ES-I3 (cell line): ENCODE results near the gene SEC61A1.

Experiments
- H3K36me3 ChIP-seq: 2 replicates; pipeline ENCODE4 v1.6.1; 2013; ENCODE audit warnings: mild to moderate bottlenecking, low read length, control low read depth, moderate library complexity; ENCODE audit not compliant: insufficient read depth
- H3K4me1 ChIP-seq: 2 replicates; pipeline ENCODE4 v1.6.1; 2013; ENCODE audit warnings: mild to moderate bottlenecking, control low read depth, low read length; ENCODE audit not compliant: insufficient read depth
- H3K9ac ChIP-seq: 2 replicates; pipeline ENCODE4 v1.6.1; 2013; ENCODE audit warnings: low read depth, mild to moderate bottlenecking, low read length, moderate library complexity
- H3K9me3 ChIP-seq: 2 replicates; pipeline ENCODE4 v1.6.1; 2013; ENCODE audit warnings: mild to moderate bottlenecking, low read length, moderate library complexity; ENCODE audit not compliant: control insufficient read depth, insufficient read depth

Gene SEC61A1

DNA sequence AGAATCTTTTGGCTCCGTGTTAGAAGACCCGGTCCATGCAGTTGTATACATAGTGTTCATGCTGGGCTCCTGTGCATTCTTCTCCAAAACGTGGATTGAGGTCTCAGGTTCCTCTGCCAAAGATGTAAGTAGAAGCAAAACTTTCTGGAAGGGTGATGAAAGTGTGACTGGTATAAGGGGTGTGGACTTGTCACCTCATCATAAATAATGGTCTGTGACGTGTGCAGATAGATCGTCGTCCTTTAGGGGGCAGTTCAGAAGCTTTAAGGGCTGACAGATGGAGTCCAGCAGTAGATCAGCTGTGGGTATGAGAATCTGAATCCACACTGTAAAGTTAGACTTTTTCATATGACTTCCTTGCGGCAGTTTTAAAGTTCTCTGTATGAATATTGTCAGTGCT is 15.3 kb downstream of the SEC61A1 start:
- Histone ChIP-seq H3K4me1 (no peaks in the 10 kb centered on the region), H3K9ac (no peak overlapping the region), H3K9me3 (no peaks in the 10 kb centered on the region), H3K36me3 (peaks cover 57% of the 10 kb centered on the region)

DNA sequence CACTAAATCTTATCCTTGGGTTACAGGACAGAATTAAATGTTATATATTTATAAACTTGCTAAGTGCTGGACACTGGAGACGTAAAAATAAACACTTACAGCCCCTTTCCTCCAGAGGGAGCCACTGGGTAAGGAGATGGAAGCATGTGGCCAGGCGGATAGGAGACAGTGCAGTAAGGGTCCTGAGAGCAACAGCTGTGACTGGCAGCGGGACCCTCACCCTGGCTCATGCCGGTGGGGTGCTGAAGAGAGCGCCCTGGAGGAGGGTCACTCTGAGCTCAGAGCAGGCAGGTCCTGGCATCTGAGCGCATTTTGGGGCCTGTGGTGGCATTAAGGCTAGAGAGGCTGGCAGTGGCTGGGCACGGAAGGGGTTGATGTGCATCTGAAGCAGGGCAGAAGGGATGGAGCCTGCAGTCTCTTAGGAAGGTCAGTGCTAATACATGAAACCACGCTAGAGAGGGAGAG is 16.0 kb downstream of the SEC61A1 start:
- H3K9ac ChIP-seq, result no peak overlapping the region
- no peaks in the 10 kb centered on the region for H3K9me3 ChIP-seq
- no peaks in the 10 kb centered on the region for H3K4me1 ChIP-seq
- H3K36me3 ChIP-seq, result peaks cover 53% of the 10 kb centered on the region

DNA sequence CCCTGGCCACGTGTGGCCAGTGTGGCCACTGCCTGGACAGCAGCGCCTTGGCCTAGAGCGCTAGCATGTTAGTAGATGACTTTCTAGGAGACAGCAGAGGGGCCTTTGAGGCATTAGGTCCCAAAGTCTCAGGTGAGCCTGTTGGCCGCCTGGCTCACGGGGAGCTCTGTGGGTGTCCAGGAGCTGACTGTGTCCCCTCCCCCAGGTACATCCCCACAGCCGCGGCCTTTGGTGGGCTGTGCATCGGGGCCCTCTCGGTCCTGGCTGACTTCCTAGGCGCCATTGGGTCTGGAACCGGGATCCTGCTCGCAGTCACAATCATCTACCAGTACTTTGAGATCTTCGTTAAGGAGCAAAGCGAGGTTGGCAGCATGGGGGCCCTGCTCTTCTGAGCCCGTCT is 17.0 kb downstream of the SEC61A1 start:
- Histone ChIP-seq H3K9me3 (no peaks in the 10 kb centered on the region), H3K9ac (no peak overlapping the region), H3K4me1 (no peaks in the 10 kb centered on the region), H3K36me3 (peaks cover 43% of the 10 kb centered on the region)

DNA sequence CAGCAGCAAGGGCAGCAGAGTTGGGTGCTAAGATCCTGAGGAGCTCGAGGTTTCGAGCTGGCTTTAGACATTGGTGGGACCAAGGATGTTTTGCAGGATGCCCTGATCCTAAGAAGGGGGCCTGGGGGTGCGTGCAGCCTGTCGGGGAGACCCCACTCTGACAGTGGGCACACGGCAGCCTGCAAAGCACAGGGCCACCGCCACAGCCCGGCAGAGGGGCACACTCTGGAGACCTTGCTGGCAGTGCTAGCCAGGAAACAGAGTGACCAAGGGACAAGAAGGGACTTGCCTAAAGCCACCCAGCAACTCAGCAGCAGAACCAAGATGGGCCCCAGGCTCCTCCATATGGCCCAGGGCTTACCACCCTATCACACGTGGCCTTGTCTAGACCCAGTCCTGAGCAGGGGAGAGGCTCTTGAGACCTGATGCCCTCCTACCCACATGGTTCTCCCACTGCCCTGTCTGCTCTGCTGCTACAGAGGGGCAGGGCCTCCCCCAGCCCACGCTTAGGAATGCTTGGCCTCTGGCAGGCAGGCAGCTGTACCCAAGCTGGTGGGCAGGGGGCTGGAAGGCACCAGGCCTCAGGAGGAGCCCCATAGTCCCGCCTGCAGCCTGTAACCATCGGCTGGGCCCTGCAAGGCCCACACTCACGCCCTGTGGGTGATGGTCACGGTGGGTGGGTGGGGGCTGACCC is 18.8 kb downstream of the SEC61A1 start:
- Histone ChIP-seq H3K36me3 (peaks cover 32% of the 10 kb centered on the region), H3K9ac (no peak overlapping the region), H3K4me1 (no peaks in the 10 kb centered on the region), H3K9me3 (no peaks in the 10 kb centered on the region)

DNA sequence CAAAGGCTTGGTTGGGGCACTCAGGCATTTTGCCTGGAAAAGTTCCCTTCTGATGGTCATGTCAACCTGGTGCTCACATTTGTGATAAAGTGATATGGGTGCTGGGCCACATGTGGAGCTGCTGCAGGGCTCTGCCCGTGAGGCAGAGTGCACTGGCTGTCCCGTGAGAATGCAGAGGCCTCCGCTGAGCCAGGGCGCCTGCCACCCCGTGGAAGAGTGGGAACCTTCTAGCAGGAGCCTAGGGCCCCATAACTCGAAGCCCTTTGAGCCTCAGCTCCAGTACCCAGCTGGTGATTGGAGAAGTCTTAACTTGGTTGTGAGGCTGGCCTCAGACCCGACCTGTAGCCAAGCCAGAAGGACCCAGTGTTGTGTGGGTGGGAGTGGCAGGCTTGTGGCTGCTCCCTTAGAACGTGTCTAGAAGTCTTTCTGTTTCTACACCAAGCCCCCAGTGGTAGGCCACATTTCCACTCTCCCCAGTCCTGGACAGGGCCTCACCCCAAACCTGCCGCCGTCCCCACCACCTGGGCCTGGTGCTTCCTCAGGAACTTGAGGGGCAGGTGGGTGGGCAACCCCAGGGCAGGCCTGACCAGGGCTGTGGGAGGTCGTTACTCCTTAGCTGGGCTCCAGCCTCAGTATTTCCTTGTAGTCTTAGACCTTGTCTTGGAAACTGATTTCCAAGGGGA is 19.7 kb downstream of the SEC61A1 start:
- H3K36me3 ChIP-seq, result peaks cover 30% of the 10 kb centered on the region

DNA sequence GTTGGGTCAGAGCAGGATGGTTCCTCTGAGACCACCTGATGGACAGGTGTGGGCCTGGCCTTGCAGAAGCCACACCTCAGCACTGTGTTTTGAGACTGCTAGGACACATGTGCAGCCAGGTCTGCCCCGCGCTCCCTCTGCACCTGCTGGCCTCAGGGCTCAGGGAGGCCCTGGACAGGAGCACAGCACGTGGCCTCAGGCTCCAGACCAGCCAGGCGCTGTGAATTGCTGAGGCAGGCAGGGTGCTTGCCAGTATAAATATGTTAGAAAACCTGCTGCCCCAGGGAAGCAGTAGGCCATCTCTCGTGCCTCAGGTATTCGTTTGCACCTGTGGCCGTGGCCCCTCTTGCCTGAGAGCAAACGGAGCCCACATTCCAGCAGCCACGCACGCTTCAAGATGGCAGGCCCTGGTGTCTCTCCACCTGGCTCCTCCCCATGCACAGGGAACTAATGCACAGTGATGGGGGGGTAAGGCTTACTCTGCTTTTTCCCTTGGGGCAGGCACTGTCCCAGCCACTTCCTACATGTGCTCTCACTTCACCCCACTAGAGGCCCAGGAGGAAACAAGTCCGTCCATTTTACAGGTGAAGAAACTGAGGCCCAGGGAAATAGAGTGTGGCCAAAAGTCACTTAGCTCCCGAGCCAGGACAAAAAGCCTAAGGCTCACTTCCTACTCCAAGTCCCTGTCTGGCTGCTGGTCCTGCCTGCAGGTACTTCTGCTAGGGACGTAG is 20.4 kb downstream of the SEC61A1 start:
- Histone ChIP-seq H3K9me3 (no peaks in the 10 kb centered on the region), H3K36me3 (peaks cover 24% of the 10 kb centered on the region), H3K4me1 (peaks cover 5% of the 10 kb centered on the region; the same call in 1 of the 2 replicates), H3K9ac (no peak overlapping the region)

More for the DNA sequence above, 19.7 kb downstream of the SEC61A1 start:
- no peaks in the 10 kb centered on the region for H3K4me1 ChIP-seq
- no peaks in the 10 kb centered on the region for H3K9me3 ChIP-seq
- H3K9ac ChIP-seq, result no peak overlapping the region

DNA sequence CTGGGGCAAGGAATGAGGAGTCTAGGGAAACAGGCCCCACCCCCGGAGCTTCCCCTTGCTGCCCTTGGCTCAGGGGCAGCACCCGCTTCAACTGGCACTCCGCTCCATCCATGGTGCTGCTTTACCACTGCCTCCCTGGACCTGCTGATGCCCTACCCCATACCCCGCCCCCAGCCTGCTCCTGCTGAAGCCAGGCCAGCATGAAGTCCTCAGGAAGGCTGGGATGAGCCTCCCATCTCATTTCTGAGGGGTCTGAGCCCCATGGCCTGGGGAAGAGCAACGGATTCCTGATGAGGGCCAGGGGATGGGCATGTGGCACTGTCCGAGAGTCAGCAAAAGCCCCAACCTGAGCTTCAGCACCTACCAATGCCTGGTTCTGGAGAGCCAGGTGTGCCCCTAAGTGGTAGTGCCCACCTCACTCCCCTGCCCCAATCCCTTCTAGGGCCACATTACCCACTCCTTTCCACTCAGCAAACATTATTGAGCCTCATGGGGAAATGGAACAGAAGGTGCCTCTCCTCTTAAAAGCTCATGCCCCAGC is 21.0 kb downstream of the SEC61A1 start:
- H3K4me1 ChIP-seq, result peaks cover 5% of the 10 kb centered on the region; the same call in 1 of the 2 replicates
- H3K36me3 ChIP-seq, result peaks cover 22% of the 10 kb centered on the region
- H3K9ac ChIP-seq, result no peak overlapping the region
- no peaks in the 10 kb centered on the region for H3K9me3 ChIP-seq

DNA sequence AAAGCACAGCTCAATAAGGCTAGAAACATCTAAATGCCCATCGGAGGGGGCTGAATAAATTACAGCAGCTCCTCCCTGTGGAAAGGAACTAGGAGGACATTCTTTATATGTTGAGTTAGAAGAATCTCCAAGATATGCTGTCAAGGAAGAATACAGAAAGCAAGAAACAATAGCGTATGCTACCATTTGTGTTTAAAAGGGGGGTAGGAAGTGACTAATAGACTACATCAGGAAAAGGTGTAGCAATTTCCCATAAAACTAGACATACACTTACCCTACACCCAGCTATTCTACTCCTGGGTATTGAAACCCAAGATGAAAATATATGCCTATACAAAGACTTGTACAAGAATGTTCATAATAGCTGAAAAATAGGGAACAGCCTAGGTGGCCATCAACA is 21.6 kb downstream of the SEC61A1 start:
- Histone ChIP-seq H3K9me3 (no peaks in the 10 kb centered on the region), H3K9ac (no peak overlapping the region), H3K36me3 (peaks cover 17% of the 10 kb centered on the region), H3K4me1 (peaks cover 5% of the 10 kb centered on the region; the same call in 1 of the 2 replicates)

DNA sequence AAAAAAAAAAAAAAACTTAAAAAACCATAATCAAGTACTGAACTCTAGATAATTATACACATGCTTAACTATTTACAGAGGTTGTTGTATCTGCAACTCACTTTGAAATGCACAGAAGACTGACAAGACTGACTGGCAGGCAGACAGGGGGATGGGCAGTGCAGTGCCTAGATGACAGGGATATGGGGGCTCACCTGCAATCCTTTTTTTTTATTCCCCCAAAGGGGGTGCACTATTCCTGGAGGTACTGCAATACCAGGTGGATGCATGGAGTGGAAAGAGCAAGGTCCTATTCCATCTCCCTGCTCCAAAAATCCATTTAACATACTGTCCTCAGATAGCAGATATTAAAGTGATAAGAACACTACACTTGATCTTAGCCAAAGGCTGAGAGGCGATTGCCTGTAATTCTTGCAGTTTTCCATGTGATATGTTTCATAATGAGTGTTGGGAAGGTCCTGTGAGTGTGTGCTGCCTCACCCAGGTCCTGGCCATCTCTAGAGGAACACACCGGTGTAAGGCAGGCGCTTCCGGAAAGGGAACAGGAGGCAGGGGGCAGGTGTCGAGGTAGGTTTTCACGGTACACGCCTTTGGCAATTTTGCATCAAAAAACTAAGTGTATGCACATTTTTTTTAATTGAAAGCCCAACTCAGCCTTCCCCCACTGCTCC is 22.7 kb downstream of the SEC61A1 start:
- Histone ChIP-seq H3K9ac (peak overlapping the region; percentile 71), H3K36me3 (peaks cover 7% of the 10 kb centered on the region; the same call in 1 of the 2 replicates), H3K4me1 (peaks cover 5% of the 10 kb centered on the region; the same call in 1 of the 2 replicates), H3K9me3 (no peaks in the 10 kb centered on the region)

DNA sequence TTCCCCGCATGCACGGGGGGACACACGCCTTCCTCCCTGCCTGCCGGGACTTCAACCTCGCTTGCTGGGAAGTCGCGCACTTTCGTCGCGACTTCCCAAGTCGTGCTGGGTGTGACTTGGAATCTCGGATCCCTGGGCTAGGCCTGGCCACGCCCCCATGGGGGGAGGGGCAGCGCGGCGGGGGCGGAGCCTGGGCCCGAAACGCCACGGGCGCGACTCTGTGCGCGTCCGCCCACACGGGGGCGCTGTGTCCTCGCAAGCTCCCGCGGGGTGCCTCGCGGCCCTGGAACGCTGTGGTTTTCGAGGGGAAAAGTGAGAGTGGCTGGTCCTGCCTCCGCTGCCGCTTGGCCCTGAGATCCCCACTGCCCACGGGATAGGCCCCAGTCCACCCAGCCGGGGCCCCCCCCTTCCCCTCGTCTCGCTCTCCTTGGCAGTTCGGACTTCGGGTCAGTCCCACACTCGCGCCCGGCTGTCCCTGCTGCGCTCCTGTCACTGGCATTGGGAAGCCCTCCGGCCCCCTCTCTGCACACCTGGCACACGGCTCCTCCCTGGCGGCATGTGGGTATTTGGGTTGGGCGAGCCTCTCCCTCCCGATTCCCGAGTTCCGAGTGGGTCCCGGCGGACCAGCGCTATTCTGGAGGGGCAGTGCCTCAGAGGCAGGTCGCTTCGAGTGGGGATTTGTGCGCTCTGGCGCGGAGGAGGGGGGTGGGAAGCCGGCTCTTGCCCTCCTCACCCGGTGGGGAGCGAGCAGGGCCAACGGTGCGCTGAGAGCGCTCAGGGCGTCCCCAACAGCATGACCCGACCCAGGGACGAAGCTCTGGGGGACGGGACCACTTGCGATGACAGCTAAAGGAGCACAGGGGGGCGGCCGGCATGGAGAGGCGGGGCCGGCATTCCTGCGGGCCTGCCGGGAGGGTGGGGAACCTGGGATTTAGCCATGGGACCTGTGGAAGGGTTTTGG is 23.6 kb downstream of the SEC61A1 start:
- Histone ChIP-seq H3K9me3 (no peaks in the 10 kb centered on the region), H3K4me1 (peaks cover 5% of the 10 kb centered on the region; the same call in 1 of the 2 replicates), H3K36me3 (no peaks in the 10 kb centered on the region; the same call in 1 of the 2 replicates), H3K9ac (peak overlapping the region; percentile 71)

DNA sequence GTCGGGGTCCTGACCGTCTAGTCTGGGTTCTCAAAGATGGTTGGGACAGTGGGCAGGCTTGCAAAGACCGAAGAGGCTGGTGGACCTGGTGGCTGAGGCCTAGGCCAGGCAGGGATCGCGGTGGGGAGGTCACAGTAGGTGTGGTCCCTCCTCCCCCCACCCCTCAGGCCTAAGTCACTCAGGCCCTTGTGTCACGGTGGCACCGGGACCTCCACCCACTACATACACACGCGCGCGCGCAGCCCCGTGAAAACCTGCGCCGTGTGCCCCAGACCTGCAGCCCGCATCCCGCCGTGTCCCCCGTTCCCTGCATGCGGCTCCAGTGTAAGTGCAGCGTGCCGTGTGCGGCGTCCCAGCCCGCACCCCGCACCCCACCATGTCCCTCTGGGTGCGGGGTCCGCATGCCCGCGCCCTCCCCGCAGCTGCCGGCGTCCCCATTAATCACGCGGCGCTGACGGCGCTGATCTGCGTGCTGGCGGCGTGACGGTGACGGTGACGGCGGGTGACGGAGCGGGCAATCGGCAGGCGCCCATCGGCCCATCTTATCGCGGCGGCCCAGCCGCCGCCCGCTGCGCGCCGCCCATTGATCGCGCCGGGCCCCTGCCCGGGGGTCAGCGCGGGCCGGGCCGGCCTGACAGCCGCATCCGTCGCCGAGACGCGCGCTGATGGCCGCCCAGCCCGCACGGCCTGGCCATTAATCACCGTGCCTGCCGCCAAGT is 24.4 kb downstream of the SEC61A1 start:
- Histone ChIP-seq H3K4me1 (peaks cover 5% of the 10 kb centered on the region; the same call in 1 of the 2 replicates), H3K36me3 (peaks cover 4% of the 10 kb centered on the region; the same call in 1 of the 2 replicates), H3K9me3 (no peaks in the 10 kb centered on the region), H3K9ac (peak overlapping the region; percentile 71; the same call in 1 of the 2 replicates)

DNA sequence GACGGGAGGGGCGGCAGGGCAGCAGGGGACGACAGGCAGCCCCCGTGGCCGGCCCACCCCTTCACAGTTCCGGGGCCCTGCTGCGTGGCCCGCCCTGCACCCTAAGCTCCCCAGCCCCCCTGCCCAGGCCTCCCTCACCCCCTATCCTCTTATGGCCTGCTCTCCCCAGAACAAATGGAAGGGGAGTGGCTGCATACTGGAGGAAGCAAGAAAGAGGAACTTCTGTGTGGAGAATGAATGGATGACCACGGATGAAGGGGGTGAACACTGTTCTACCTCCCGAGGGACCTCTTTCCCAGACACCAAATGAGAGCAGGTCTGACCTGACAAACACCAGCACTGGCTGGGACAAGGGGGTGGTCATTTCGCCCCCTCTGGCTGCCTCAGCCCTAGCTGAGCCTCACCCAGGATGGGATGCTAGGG is 25.0 kb downstream of the SEC61A1 start:
- H3K9ac ChIP-seq, result peak overlapping the region; percentile 71; the same call in 1 of the 2 replicates
- H3K9me3 ChIP-seq, result no peaks in the 10 kb centered on the region
- peaks cover 5% of the 10 kb centered on the region; the same call in 1 of the 2 replicates for H3K4me1 ChIP-seq
- H3K36me3 ChIP-seq, result peaks cover 6% of the 10 kb centered on the region; the same call in 1 of the 2 replicates
